Liver (tissue), 9 donors: ENCODE data around the gene FGF11. TPM values are rescaled to one million over a fixed set of nuclear protein-coding genes. Genes with fewer than 3 reads are reported as not detected.

Source experiments
- DNase-seq: peaks from one replicate; pipeline ENCODE4 v3.0.0-alpha.2; 2017; ENCODE audit warnings: low spot score
- H3K27ac ChIP-seq, 2 donors: one replicate each; pipeline ENCODE4 v1.7.0; 2013; ENCODE audit warnings: inconsistent platforms in 2 of 2, low read length in 2 of 2, control low read depth in 1 of 2, low read depth in 1 of 2, mild to moderate bottlenecking in 1 of 2
- H3K27me3 ChIP-seq, 4 donors: one replicate each; pipeline versions ENCODE4 v1.6.1 to v1.7.0; 2013; ENCODE audit warnings: low read length in 3 of 4, inconsistent platforms in 1 of 4, mild to moderate bottlenecking in 1 of 4, moderate library complexity in 1 of 4; ENCODE audit not compliant: control insufficient read depth in 4 of 4, insufficient read depth in 4 of 4
- H3K36me3 ChIP-seq, 4 donors: one replicate each; pipeline versions ENCODE4 v1.6.1 to v1.7.0; 2013; ENCODE audit warnings: low read length in 3 of 4, mild to moderate bottlenecking in 3 of 4, low read depth in 1 of 4, moderate library complexity in 1 of 4; ENCODE audit not compliant: control insufficient read depth in 4 of 4, insufficient read depth in 3 of 4
- H3K4me1 ChIP-seq, 4 donors: one replicate each; pipeline versions ENCODE4 v1.6.1 to v1.7.0; 2013; ENCODE audit warnings: low read length in 3 of 4, mild to moderate bottlenecking in 3 of 4, moderate library complexity in 1 of 4; ENCODE audit not compliant: control insufficient read depth in 4 of 4, insufficient read depth in 4 of 4
- H3K4me3 ChIP-seq, 3 donors: one replicate each; pipeline versions ENCODE4 v1.6.1 to v1.7.0; 2013; ENCODE audit warnings: low read length in 3 of 3, control low read depth in 1 of 3, low read depth in 1 of 3, mild to moderate bottlenecking in 1 of 3
- H3K9ac ChIP-seq, 2 donors: one replicate each; pipeline ENCODE4 v1.7.0; 2013; ENCODE audit warnings: low read length in 2 of 2, mild to moderate bottlenecking in 2 of 2, moderate library complexity in 2 of 2, control low read depth in 1 of 2, low read depth in 1 of 2
- H3K9me3 ChIP-seq, 4 donors: one replicate each; pipeline versions ENCODE4 v1.6.1 to v1.7.0; 2013; ENCODE audit warnings: low read length in 3 of 4; ENCODE audit not compliant: control insufficient read depth in 4 of 4
- ATF3 ChIP-seq: IDR thresholded peaks from 2 replicates; pipeline ENCODE4 v1.6.1; 2016; ENCODE audit warnings: antibody characterized with exemption
- CTCF ChIP-seq: fragments of 150-350 bp; IDR thresholded peaks from 2 replicates; pipeline ENCODE4 v1.5.1; 2017; ENCODE audit warnings: improper control_type of control experiment, low read depth, low read length; ENCODE audit not compliant: missing input control
- EGR1 ChIP-seq, 2 donors: IDR thresholded peaks; 2 replicates each; pipeline ENCODE4 v1.6.1; 2016 to 2018; ENCODE audit warnings: antibody characterized with exemption in 2 of 2, low read depth in 2 of 2
- FOXA2 ChIP-seq: IDR thresholded peaks from 2 replicates; pipeline ENCODE4 v1.6.1; 2016; ENCODE audit warnings: antibody characterized with exemption
- GABPA ChIP-seq, 2 donors: IDR thresholded peaks in 1 of 2; conservative IDR thresholded peaks in 1 of 2; 2 replicates each; pipeline ENCODE4 v1.6.1; 2016; ENCODE audit warnings: antibody characterized with exemption in 2 of 2, mild to moderate bottlenecking in 1 of 2, moderate library complexity in 1 of 2
- HNF4A ChIP-seq, 2 donors: conservative IDR thresholded peaks; 2 replicates each; pipeline ENCODE4 v1.6.1; 2016; ENCODE audit warnings: antibody characterized with exemption in 2 of 2, mild to moderate bottlenecking in 2 of 2
- HNF4G ChIP-seq: IDR thresholded peaks from 2 replicates; pipeline ENCODE4 v1.6.1; 2016; ENCODE audit warnings: antibody characterized with exemption
- MAX ChIP-seq: IDR thresholded peaks from 2 replicates; pipeline ENCODE4 v1.6.1; 2016; ENCODE audit warnings: antibody characterized with exemption
- NR2F2 ChIP-seq: IDR thresholded peaks from 2 replicates; pipeline ENCODE4 v1.6.1; 2016; ENCODE audit warnings: antibody characterized with exemption
- REST ChIP-seq: IDR thresholded peaks from 2 replicates; pipeline ENCODE4 v1.6.1; 2016; ENCODE audit warnings: antibody characterized with exemption, mild to moderate bottlenecking
- SP1 ChIP-seq: IDR thresholded peaks from 2 replicates; pipeline ENCODE4 v1.6.1; 2018; ENCODE audit warnings: antibody characterized with exemption, mild to moderate bottlenecking
- TAF1 ChIP-seq: conservative IDR thresholded peaks from 2 replicates; pipeline ENCODE4 v1.6.1; 2016; ENCODE audit warnings: antibody characterized with exemption, mild to moderate bottlenecking
- ZBTB33 ChIP-seq: IDR thresholded peaks from 2 replicates; pipeline ENCODE4 v1.6.1; 2016; ENCODE audit warnings: antibody characterized with exemption
- WGBS: extraction: QIAGEN DNeasy Blood & Tissue Kit; methylation state at CpG from one replicate; pipeline ENCODE4 v1.1.7; 2013; 5-methylcytosine and 5-hydroxymethylcytosine counted together
- polyA plus RNA-seq, 2 donors: library from polyadenylated mRNA; stranded (reverse) in 1 of 2; unstranded in 1 of 2; fragments of 200-250 nt in 1 of 2; fragments of >200 nt in 1 of 2; fragmentation: Nextera tagmentation in 1 of 2; extraction: Ambion mirVana in 1 of 2; gene quantifications; one replicate each; pipeline versions ENCODE4 v1.2.1 to v1.2.3, GENCODE V29; 2013 to 2015
- total RNA-seq, 2 donors: library from RNA; depleted of rRNA; stranded (reverse); fragments of >200 nt; gene quantifications; one replicate each; pipeline ENCODE4 v1.2.3, GENCODE V29; 2014
- donor health status: healthy.
- donor health status: healthy.
- donor health status: healthy.
- donor health status: healthy.
- donor health status: healthy.

FGF11 gene
- total and polyA plus RNA-seq, 4 donors, result 0.17 to 0.25 (median 0.20) TPM

- Histone ChIP-seq H3K9ac (no peak overlapping the region), H3K4me1 (peaks cover 20 to 32% (median 27%) of the 10 kb centered on the region in 4 donors), H3K36me3 (no peaks in the 10 kb centered on the region), H3K9me3 (no peaks in the 10 kb centered on the region), H3K27ac (no peak overlapping the region), H3K4me3 (no peak overlapping the region), H3K27me3 (peaks cover 0 to 3% (median 0%) of the 10 kb centered on the region in 4 donors)
- no peak for DNase-seq
- TF ChIP-seq CTCF (no peak), SP1 (no peak), HNF4A (conservative IDR thresholded peaks at IDR 0.05) (no peak), EGR1 (IDR thresholded peaks at IDR 0.05; ENCODE audit: low read depth in 2 of 2) (no peak), ZBTB33 (no peak), TAF1 (no peak), MAX (no peak), NR2F2 (no peak), GABPA (IDR thresholded peaks at IDR 0.05 in 1 of 2, conservative IDR thresholded peaks at IDR 0.05 in 1 of 2) (no peak), FOXA2 (no peak), ATF3 (no peak), REST (no peak), HNF4G (no peak)
- 87% methylated on average over 7 of the region's 7 CpGs for WGBS
Observed at GRCh38 chr17:7443499-7444485, 4.5 kb downstream of the FGF11 start.
